Non-pigmented ciliary epithelial cell (primary cell): Measurements from ENCODE around the gene C21orf58.

Source experiments
- DNase-seq: peaks from one replicate; pipeline ENCODE4 v3.0.0-alpha.2; 2010; ENCODE audit warnings: low read depth

C21orf58 gene

DNA sequence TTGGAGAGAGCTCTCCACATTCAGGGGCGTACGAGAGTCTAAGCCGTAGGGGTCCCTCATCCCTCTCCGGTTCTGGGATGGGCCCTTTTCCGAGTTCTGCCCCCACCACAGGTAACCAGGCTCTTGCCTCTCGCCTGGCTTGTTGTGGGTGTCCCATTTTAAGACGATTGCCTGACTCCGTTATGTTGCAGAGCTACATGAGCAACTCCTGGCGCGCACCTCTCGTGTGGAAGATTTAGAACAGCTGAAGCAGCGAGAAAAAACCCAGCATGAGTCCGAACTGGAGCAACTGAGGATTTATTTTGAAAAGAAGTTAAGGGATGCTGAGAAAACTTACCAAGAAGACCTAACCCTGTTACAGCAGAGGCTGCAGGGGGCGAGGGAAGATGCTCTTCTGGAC, 29.2 kb upstream of the C21orf58 start:
- DNase-seq = no peak

DNA sequence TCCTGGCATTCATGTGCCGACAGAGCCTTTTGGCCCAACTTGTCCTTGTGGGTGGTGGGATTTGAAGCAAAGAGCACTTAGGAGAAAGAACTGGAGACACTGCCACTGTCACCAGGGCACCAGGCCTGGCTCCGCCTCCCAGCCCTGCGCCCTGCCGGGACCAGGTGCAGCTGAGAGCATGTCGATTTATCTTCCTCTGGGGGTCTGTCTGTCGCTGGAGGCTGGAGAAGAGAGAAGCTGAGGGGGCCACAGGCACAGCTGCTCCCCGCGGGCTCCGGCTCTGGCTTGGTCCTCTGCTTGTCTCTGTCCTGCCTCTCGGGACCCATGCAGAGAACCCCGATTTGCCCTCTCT, 28.5 kb upstream of the C21orf58 start:
- DNase-seq = no peak

DNA sequence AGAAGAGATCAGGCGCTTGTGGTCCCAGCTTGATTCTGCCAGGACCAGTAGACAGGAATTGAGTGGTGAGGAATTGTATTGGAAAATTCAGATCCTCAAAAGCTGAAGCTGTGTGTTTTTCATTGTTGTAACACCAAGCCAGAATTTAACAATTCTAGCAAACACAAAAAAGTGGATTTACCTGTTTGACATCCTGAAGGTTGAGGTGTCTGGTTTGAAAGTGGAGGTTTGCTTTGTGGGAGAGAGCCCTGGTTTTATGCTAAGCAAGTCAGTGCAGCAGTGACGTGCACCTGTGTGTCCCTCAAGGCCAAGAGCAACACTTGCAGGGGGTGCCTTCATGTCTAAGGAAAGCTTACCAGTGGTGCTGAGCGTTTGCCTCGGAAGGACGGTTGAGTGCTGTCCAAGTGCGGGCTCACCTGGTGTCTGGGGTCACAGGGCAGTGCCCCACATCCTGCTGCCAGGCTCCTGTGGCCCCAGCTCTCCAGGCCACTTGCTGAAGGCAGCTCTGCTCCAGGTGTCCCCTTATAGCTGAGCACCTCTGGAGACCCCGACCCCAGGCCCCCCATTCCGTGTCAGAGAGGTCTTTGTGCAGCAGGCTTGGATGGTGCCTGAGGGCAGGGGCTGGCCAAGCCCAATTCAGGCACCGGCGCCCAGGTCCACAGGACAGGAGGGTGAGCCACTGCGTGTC, 27.9 kb upstream of the C21orf58 start:
- DNase-seq = no peak

DNA sequence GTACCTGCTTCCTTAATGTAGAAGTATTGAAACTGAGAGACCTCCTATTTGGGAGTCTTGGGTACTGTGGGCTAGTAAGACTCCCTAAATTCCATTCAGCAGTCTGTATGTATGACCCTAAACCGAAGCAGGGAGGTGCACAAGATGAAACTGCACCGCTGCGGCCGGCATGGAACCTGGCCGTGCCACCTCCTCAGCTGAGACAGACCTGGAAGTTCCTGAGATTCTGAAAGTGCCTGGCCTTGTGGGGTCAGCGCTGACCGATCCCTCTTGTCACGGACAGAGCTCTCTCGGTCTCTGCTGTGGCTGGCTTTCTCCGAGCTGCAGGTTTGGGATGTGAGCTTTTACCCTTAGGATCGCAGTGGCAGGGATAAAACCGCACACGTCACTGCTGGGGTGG, 27.3 kb upstream of the C21orf58 start:
- no peak for DNase-seq

DNA sequence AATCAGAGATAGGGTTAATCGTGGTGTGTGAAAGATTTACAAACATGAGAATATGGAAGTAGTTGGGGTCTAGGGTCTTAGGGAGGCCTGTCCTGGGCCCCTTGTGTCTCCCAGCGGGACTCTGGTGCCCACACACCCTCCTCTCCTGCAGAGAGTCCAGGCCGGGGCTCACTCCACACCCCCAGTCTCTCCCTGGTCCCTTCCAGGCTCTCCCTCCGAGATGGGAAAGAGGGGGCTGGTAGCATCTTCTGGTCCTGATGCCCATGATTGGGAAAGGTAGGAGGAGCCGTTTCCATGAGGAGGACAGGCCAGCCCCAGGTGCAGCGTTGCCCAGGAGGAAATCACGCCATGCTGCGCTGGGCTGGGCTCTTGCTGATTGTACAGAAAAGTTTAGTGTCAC, 26.9 kb upstream of the C21orf58 start:
- no peak for DNase-seq

DNA sequence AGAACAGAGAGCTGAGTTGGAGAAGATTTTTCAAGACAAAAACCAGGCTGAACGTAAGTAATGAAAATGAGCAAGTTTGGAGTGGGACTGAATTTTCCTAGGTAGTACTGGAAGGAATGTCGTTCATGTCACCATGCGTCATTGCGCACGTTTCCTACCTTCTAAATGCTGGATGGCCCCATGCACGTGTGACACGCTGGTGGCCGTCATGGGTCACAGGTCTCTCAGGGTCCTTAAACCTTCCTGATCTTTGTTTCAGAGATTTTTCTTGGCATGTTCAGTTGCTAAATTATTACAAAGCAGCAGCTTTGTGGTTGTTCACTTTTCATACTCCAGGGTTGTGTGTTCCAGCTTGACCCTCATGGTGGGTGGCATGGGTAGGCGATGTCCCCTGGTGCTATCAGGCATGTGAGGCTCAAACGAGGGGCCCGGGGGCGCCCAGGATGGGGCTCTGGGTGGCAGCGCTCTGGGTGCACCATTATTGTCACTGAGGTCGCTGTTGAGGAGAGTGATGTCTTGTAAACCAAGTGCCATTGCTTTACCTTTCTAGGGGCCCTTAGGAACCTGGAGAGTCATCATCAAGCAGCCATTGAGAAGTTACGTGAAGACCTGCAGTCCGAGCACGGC, 25.6 kb upstream of the C21orf58 start:
- no peak for DNase-seq

DNA sequence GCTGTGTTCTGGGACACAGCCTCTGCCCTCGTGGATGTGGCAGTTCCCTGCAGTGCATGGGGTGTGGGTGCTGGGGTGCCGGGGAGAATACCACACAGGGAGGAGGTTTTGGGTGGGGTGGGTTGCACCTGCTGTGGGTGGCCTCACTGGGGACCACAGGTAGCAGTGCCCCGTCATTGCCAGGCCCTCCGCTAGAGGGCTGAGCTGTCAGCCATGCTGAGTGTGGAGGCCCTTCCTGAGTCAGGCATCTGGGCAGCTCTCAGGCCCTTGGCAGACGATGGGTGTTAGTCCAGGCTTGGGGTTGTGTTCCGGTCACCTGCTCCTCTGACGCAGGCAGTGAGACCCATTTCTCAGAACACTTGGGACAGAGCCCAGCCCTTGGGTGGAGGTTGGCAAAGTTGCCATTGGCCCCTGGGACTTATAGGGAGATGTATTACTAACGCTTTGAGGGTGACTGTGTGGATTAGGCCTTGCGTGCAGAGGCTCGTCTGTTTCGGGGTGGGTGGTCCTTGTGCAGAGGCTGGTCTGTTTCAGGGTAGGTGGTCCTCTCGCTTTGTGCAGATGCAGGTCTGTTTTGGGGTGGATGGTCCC, 24.2 kb upstream of the C21orf58 start:
- no peak for DNase-seq

DNA sequence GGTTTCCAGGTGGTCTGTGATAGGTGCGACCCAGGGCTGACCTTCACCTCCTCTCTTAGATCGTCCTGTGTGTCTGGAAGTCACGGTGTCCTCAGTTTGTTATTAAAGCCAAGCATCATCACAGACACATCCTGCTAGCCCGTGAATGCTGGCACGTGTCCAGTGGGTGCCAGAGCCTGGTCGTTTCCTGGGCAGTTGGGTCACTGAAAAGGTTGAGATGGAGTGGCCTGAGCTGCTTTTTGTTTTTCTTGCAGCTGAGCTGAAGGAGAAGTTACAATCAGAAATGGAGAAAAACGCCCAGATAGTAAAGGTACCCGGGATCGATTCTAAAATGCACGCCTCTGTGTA, 23.5 kb upstream of the C21orf58 start:
- DNase-seq = no peak

DNA sequence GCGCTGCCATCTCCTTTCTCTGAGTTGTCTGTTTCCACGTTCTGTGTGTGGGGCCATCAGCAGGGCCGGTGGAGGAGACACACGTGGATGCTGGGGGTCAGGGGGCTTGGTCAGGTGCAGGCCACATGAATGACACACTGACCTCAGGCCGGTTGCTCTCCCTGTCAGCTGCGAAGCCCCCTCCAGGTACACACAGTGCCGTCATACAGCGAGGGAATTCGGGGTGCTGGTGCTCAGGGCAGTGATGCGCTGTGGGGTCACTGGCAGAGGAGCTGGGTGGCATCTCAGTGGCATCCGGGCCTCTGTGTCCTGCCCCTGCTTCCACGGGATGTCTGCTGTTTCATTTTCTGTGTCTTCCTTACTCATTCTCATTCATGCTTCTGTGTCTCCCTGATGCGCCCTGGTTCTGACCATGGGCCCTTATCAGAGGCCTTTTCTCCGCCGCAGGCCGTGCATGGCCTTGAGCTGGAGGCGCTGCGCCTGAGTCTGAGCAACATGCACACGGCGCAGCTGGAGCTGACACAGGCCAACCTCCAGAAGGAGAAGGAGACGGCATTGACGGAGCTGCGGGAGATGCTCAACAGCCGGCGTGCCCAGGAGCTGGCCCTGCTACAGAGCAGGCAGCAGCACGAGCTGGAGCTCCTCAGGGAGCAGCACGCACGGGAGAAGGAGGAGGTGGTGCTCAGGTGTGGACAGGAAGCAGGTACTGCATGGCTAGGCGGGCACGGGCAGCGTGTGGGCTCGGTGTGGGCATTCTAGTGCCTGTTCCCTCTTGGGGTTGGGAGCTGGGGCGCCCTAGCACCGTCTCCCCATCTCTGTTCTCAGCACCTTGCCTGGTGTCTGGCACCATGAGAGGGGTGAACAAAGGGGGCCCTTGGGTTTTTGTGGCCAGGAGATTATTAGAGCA, 22.9 kb upstream of the C21orf58 start:
- DNase-seq = no peak

DNA sequence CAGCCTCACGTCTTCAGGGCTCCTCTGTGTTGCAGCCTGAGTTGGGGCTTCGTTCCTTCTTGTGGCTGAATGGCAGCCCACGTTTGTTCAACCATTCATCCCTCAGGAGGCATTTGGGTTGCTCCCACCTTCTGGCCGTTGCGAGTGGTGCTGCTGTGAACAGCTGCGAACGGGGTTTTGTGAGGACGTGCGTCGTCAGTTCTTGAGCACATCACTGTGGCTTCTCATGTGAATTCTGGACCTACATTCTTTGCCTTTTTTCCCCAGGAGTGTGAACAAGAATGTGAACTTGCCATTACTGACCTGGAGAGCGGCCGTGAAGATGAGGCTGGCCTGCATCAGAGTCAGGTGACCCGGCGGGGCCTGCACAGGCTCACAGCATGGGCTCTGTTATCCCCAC, 22.2 kb upstream of the C21orf58 start:
- no peak for DNase-seq

DNA sequence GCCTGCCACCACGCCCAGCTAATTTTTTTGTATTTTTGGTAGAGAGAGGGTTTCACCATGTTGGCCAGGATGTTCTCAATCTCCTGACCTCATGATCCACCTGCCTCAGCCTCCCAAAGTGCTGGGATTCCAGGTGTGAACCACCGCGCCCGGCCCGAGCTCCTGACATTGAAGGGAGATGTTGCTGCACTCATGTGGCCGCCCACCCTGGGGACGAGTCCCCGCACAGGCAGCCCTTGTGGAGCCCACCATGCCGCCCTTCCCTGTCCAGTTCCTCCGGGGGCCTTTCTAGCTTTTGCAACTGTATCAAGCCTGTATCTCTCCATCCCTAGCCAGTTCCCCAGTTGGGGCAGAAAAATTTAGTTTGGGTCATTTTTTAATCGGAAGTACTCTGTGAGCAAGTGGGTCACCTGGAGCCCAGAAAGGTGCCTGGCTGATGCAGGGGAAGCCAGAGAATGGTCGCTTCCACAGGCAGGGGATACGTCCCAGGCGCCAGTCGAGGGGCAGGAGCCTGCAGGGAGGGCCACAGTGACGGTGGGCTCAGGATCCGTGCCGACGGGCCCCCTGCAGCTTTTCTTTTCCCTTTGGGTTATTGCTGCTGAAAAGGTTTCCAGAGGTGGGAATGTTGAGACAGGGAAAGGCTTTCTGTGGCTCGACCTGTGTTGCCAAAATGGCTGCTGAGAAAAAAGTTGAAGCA, 20.7 kb upstream of the C21orf58 start:
- no peak for DNase-seq

DNA sequence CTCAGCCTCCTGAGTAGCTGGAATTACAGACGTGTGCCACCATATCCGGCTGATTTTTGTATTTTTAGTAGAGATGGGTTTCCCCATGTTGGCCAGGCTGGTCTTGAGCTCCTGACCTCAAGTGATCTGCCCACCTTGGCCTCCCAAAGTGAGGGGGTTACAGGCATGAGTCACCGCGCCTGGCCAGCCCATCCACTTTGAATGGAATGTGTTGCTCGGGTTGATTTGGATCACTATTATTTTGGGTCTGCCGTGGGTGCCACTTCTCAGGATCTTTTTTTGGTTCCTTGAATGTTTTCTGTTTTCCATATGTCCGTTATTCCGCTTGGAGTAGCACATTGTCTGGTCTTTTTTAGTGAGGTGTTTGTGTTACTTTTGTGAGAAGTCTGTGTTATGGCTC, 17.3 kb upstream of the C21orf58 start:
- no peak for DNase-seq

DNA sequence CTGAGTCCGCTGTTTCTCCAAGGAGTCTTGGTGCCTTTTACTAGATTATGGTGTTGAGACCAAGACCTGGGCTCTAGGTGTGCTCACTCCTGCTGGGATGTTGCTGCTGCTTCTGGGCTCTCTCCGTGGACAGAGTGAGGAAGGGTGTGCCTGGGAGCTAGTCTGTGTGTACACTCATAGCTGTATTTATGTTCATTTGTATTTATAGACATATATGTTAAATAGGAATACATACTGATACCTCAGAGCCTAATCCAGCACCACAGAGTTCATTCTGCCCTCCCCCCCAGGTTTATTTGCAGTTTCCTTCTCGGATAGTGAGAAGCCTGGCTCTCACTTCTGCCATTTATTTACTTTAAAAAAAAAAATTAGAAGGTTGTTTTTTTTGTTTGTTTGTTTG, 12.9 kb upstream of the C21orf58 start:
- no peak for DNase-seq

DNA sequence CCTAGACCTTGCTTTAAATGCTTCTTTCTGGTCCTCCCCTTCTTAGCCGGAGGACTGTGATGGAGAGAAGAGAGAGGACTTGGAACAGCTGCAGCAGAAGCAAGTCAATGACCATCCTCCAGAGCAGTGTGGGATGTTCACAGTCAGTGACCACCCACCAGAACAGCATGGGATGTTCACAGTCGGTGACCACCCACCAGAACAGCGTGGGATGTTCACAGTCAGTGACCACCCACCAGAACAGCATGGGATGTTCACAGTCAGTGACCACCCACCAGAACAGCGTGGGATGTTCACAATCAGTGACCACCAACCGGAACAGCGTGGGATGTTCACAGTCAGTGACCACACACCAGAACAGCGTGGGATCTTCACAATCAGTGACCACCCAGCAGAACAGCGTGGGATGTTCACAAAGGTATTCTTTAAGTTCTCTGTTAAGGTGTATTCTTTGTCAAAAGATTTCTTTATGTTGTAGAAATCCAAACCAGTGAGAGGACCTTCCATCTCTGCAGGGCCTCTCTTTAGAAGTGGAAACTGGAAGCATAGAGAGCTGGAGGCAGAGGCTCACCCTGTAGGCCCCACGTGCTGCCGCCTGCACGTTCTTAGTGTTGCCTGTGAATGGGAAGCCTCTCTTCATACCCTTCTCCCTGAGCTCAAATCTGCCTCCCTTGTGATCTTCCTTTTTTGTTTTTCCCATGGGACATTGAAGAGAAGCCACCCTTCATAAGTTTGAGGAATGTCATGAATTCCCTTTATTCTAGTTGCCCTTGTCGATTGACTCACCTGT, 10.9 kb upstream of the C21orf58 start:
- no peak for DNase-seq

DNA sequence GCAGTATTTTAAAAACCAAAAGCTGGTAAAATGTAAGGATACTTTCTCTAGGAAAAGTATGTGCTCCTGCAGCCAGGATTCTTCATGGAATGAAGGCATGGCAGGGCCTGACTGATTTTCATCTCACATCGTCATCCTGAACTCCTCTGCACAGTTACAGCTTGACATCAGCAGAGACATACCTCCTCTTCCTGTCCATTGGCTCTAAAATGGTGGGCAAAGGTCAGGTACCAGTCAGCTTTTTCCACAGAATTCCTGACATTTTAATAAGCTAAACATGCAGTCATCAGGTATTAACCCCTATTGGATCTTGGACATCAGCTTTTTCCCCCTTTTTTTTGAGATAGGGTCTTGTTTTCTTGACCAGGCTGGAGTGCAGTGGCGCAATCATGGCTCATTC, 6.1 kb upstream of the C21orf58 start:
- no peak for DNase-seq

DNA sequence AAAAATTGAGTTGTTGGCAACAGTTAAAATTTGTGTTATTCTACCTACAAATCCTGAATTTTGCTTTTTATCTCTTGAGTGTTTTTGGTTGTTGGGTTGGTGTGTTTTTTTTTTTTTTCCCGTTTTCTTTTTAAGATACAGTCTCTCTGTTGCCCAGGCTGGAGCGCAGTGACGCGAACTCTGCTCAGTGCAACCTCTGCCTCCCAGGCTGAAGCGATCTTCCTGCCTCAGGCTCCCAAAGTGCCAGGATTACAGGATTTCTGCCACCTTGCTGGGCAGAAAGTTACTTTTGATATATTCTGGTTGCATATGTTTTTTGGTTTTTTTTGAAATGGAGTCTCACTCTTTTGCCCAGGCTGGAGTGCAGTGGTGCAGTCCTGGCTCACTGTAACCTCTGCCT, 4.5 kb upstream of the C21orf58 start:
- DNase-seq = no peak

DNA sequence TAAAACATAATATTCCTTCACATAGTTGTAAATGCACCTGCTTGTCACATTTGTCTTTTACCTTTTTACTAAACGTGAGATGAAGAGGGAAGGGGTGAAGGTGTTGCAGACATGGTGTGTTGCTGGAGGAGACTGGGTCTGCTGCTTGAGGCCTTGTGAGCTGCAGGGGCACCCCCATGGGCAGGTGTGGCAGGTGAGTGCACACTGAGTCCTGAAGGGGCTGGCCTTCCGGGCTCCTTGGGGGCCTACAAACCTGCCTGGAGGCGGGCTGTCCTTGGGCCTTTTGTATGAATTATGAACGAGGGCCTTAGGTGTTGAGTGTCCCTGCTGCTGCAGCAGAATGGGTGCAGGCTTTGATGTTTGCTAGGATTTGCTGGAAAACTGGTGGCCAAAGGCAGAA, 4.0 kb upstream of the C21orf58 start:
- DNase-seq = no peak

DNA sequence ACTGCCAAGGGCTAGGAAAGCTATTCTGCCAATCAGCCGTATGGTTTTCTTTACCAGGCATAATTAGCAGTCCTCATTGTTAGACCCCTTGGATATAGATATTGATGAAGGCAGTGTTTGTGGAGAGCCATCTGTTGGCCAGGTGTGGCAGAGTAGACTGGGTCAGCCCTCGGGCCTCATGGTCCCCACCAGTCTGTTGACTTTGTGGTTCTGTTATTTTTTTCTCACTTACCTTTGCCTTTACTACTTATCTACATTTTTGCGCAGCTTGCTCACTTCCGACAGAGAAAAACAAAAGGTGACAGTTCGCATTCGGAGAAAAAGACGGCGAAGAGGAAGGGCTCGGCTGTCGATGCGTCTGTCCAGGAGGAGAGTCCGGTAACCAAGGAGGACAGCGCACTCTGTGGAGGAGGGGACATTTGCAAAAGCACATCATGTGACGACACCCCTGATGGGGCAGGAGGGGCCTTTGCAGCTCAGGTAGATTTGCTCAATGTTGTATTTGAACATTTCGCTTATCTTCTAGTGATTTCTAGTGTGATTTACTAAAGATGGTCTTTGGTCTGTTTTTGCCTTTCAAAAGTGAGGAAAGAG, 2.5 kb upstream of the C21orf58 start:
- no peak for DNase-seq

DNA sequence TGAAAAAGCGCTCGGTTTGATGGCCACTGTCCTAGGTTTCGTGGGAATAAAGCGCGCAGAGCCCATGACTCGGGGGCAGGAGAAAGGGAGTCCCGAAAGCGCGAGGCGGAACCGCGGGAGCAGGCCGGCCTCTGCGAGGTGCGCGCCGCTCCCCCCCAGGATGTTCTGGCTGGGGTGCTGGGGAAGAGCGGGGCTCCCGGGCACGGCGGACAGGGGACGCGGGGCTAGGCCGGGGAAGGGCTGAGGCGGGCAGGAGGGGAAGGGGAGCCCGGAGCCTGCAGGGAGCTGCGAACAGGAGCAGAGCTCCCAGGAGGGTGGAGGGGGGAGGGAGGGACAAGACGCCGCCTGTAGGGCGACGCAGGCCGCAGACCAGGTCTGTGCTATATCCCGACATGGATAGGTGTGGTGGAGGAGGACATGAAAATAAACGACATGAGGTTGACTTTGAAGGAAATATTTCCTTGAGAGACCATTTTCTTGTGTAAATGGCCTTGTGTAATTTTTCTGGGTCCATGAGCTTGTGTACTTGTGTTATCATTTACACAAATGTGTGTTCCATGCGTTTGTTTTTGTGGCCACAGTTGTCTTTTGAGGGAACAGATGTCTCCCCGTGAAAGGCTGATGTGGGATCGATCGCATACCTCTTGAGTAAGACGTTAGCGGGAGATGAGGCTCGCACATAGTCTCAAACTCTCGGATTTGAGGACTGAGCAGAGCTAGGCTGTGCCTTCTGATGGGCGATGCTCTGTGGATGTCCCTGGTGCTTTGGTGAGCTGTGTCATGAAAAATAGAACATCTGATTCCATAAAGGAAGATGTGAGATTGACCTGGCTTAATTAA, 1.6 kb upstream of the C21orf58 start:
- DNase-seq = no peak

DNA sequence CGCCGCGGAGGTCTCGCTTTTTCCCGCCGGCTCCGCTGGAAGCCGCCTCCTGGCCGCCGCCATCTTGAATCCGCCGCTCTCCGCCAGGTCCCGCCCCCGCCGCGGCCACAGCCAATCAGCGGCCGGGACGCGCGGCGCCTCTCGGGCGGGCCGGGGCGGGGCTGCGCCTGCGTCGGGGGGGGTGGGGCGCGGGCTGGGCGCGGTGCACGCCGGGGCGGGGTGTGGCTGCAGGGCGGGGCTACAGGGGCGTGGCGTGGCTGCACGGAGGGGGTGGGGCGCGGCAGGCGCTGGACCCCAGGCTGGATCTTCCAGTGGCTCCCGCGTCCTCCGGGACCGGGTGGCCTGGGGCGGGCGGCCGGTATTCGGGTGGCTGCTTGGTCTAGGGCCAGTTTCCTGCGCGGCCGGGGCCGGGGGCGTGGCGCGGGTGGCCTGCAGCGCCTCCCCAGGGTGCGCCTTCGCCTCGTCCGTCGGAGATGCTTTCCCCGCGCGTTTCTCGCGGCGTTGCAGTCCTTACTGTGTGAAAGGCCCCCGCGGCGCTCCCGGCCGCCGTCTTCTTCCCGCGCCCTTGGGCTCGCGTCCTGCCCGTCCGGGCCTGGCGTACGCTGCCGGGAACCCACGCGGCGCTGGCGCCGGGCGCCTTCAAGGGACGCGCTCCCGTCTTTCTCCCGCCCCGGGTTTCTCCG, 861 bp upstream of the C21orf58 start:
- DNase-seq = no peak
